Right lobe of liver (tissue), 4 donors: ENCODE results near the gene P2RX7.
"Not testable (repeated sequence)": the region's sequence is repeated elsewhere in the genome, so short reads cannot be mapped to it uniquely, and the experiment has no call there.

ENCODE experiments used
- POLR2A ChIP-seq: fragments of 450-650 bp; IDR thresholded peaks from one replicate; pipeline ENCODE4 v1.6.1; 2017; ENCODE audit warnings: antibody characterized with exemption, mild to moderate bottlenecking
- TF ChIP-seq, protein P1 (sequence below), 4 donors: fragments of 200-600 bp in 3 of 4; fragments of 450-650 bp in 1 of 4; IDR thresholded peaks; one replicate each; pipeline versions ENCODE4 v1.5.1 to v1.8.0; 2016 to 2022; ENCODE audit warnings: antibody characterized with exemption in 4 of 4, mild to moderate bottlenecking in 2 of 4
- donor health status: DM: no; HTN: no; CAD: no.
- donor health status: DM: no; HTN: no; CAD: no.
- donor health status: DM: no; HTN: yes; CAD: no.

DNA sequence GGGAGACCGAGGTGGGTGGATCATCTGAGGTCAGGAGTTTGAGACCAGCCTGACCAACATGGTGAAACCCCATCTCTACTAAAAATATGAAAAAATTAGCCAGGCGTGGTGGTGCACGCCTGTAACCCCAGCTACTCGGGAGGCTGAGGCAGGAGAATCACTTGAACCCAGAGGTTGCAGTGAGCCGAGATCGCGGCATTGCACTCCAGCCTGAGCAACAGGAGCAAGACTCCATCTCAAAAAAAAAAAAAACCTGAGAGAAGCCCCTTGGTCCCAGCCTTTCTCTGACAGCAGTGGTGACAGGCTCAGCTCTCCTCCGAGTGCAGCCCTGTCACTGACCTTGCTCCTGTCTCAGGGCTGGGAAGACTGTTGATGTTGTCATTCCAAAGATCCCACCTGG, 94.2 kb downstream of the P2RX7 start:
- TF ChIP-seq, protein P1, sequence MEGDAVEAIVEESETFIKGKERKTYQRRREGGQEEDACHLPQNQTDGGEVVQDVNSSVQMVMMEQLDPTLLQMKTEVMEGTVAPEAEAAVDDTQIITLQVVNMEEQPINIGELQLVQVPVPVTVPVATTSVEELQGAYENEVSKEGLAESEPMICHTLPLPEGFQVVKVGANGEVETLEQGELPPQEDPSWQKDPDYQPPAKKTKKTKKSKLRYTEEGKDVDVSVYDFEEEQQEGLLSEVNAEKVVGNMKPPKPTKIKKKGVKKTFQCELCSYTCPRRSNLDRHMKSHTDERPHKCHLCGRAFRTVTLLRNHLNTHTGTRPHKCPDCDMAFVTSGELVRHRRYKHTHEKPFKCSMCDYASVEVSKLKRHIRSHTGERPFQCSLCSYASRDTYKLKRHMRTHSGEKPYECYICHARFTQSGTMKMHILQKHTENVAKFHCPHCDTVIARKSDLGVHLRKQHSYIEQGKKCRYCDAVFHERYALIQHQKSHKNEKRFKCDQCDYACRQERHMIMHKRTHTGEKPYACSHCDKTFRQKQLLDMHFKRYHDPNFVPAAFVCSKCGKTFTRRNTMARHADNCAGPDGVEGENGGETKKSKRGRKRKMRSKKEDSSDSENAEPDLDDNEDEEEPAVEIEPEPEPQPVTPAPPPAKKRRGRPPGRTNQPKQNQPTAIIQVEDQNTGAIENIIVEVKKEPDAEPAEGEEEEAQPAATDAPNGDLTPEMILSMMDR (IDR thresholded peaks at IDR 0.05) = not testable (repeated sequence)
- not testable (repeated sequence) for TF ChIP-seq POLR2A
